Transverse colon (tissue), 4 donors: ENCODE measurements around the gene NBAS. TPM values are rescaled to one million over a fixed set of nuclear protein-coding genes. Genes with fewer than 3 reads are reported as not detected.

Experiments used
- DNase-seq: peaks from one replicate; pipeline ENCODE4 v3.0.0-alpha.2; 2019
- H3K27ac ChIP-seq, 4 donors: fragments of 200-600 bp; sonication (generic); 2 replicates each; pipeline ENCODE4 v1.5.1; 2016 to 2018; ENCODE audit warnings: inconsistent platforms in 4 of 4
- H3K27me3 ChIP-seq: fragments of 200-600 bp; sonication (generic); 2 replicates; pipeline ENCODE4 v1.5.1; 2017; ENCODE audit warnings: inconsistent platforms
- H3K36me3 ChIP-seq, 4 donors: fragments of 200-600 bp; sonication (generic); 2 replicates each; pipeline ENCODE4 v1.5.1; 2017 to 2019; ENCODE audit warnings: inconsistent platforms in 4 of 4
- H3K4me1 ChIP-seq, 4 donors: fragments of 200-600 bp; sonication (generic); 2 replicates each; pipeline ENCODE4 v1.5.1; 2017 to 2020; ENCODE audit warnings: inconsistent platforms in 4 of 4
- H3K4me3 ChIP-seq, 4 donors: fragments of 200-600 bp; sonication (generic); 1 replicate in 1 of 4; 2 replicates in 3 of 4; pipeline versions ENCODE4 v1.5.1 to v1.6.1; 2017 to 2019; ENCODE audit warnings: inconsistent platforms in 4 of 4
- H3K9me3 ChIP-seq, 2 donors: fragments of 200-600 bp; sonication (generic); 2 replicates each; pipeline ENCODE4 v1.5.1; 2017 to 2019; ENCODE audit warnings: inconsistent platforms in 2 of 2
- EP300 ChIP-seq: sonication (generic); formaldehyde crosslinking; IDR thresholded peaks from one replicate; pipeline ENCODE4 v1.6.1; 2017; ENCODE audit warnings: antibody characterized with exemption, low read depth
- POLR2A ChIP-seq: fragments of 450-650 bp; IDR thresholded peaks from one replicate; pipeline ENCODE4 v1.6.1; 2016; ENCODE audit warnings: antibody characterized with exemption, mild to moderate bottlenecking, moderate library complexity
- POLR2AphosphoS5 ChIP-seq, 3 donors: sonication (generic); formaldehyde crosslinking; IDR thresholded peaks; one replicate each; pipeline ENCODE4 v1.6.1; 2016; ENCODE audit warnings: antibody characterized with exemption in 3 of 3
- WGBS, 2 donors: methylation state at CpG; one replicate each; pipeline ENCODE4 v1.1.5; 2018; ENCODE audit warnings: low coverage in 1 of 2; 5-methylcytosine and 5-hydroxymethylcytosine counted together
- in situ Hi-C, 4 donors: fragments of 200-750 bp; cut with MboI; loops; one replicate each; pipeline versions ENCODE4 v1.15.0 to v1.15.1; 2017; ENCODE audit warnings: low sequenced_read_pairs in 3 of 4, low pct_ligation_motif_present in 1 of 4, low pct_unique_long_range_greater_than_20kb in 1 of 4
- intact Hi-C: fragments of 100-400 bp; cut with DNase I; formaldehyde crosslinking; loops from one replicate; pipeline ENCODE4 v1.15.1; 2023; ENCODE audit warnings: low total_unique reads
- total RNA-seq, 4 donors: library from RNA; depleted of rRNA; stranded (reverse); fragments of >200 nt; gene quantifications; one replicate each; pipeline ENCODE4 v1.1.0, GENCODE V29; 2016
- TF ChIP-seq, protein P1 (sequence below), 5 experiments: fragments of 200-600 bp in 3 of 5; fragments of 450-650 bp in 2 of 5; sonication (generic) in 3 of 5; IDR thresholded peaks; 1 replicate in 2 of 5; 2 replicates in 3 of 5; pipeline ENCODE4 v1.5.1; 2016 to 2017; ENCODE audit warnings: antibody characterized with exemption in 5 of 5, inconsistent platforms in 3 of 5, mild to moderate bottlenecking in 2 of 5, moderate library complexity in 1 of 5

NBAS gene
- total RNA-seq, 4 donors from 2014 or later = 30.6 to 43.2 (median 34.5) TPM

DNA sequence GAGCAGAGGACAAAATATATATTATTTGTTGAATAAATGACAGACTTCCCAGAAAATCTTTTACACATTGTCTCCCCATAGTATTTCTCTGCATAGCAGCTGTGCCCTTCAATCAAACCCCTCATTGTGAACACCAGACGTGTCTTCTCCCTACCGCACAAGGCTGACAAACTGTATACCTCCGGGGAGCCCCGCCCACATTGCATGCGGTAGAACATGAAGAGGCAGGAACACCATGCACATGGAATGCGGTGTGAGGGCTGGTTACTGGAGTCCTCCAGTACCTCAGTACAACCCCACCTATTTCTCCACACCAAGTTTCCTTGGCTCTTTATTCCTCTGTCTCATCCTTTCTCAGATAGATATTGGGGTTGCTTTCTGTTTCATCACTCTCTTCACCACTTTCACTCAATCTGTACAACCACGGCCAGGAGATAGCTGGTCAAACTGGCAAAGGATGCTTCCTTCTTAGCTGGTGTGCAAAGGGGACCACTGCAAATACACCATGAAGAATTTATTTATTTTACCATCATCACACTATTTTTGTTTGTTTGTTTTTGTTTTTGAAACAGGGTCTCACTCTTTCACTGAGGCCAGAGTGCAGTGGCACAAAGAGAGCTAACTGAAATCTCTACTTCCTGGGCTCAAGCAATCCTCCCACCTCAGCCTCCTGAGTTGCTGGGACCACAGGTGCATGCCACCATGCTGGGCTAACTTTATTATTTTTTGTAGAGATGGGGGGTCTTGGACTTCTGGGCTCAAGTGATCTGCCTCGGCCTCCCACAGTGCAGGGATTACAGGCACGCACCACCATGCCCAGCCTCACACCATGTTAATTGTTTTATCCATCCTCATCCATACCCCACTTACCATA, 2.3 kb upstream of the NBAS start:
- no peaks in the 10 kb centered on the region for H3K36me3 ChIP-seq
- no peaks in the 10 kb centered on the region for H3K27me3 ChIP-seq
- 89% methylated on average over 6 to 9 of the region's 9 CpGs for WGBS, 2 donors
- intact Hi-C loops (no loop called here), in situ Hi-C loops (no loop called here)
- TF ChIP-seq POLR2A = no peak
- no peaks in the 10 kb centered on the region for H3K9me3 ChIP-seq
- H3K4me3 ChIP-seq = no peak overlapping the region
- no peak for DNase-seq
- H3K4me1 ChIP-seq = peaks cover 4 to 22% (median 15%) of the 10 kb centered on the region in 4 donors
- H3K27ac ChIP-seq = no peak overlapping the region

GRCh38 chr2:15562354-15563031, 1.4 kb upstream of the NBAS start:
- 68% methylated on average over 6 of the region's 6 CpGs for WGBS, 2 donors
- Histone ChIP-seq H3K27me3 (no peaks in the 10 kb centered on the region), H3K9me3 (no peaks in the 10 kb centered on the region), H3K4me1 (peaks cover 4 to 23% (median 17%) of the 10 kb centered on the region in 4 donors), H3K4me3 (peak overlapping the region in 2 of 4 donors; percentile 73 to 78), H3K36me3 (no peaks in the 10 kb centered on the region), H3K27ac (peak overlapping the region; percentile 76 to 82 (median 80))
- no peak for DNase-seq
- TF ChIP-seq POLR2AphosphoS5 (IDR thresholded peaks at IDR 0.05) (no peak), POLR2A (no peak), EP300 (no peak)
- TF ChIP-seq, protein P1, sequence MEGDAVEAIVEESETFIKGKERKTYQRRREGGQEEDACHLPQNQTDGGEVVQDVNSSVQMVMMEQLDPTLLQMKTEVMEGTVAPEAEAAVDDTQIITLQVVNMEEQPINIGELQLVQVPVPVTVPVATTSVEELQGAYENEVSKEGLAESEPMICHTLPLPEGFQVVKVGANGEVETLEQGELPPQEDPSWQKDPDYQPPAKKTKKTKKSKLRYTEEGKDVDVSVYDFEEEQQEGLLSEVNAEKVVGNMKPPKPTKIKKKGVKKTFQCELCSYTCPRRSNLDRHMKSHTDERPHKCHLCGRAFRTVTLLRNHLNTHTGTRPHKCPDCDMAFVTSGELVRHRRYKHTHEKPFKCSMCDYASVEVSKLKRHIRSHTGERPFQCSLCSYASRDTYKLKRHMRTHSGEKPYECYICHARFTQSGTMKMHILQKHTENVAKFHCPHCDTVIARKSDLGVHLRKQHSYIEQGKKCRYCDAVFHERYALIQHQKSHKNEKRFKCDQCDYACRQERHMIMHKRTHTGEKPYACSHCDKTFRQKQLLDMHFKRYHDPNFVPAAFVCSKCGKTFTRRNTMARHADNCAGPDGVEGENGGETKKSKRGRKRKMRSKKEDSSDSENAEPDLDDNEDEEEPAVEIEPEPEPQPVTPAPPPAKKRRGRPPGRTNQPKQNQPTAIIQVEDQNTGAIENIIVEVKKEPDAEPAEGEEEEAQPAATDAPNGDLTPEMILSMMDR (IDR thresholded peaks at IDR 0.05) = no peak
- in situ Hi-C loops (no loop called here), intact Hi-C loops (no loop called here)

GRCh38 chr2:15561574-15562344, 625 bp upstream of the NBAS start:
- TF ChIP-seq EP300 = no peak
- TF ChIP-seq POLR2A = no peak
- TF ChIP-seq POLR2AphosphoS5 (IDR thresholded peaks at IDR 0.05) = no peak
- 1 to 10% methylated on average over 11 to 13 of the region's 13 CpGs for WGBS, 2 donors
- no peaks in the 10 kb centered on the region for H3K36me3 ChIP-seq
- peak; percentile 33 for DNase-seq
- in situ Hi-C loops = no loop called here
- peak overlapping the region; percentile 76 to 82 (median 80) for H3K27ac ChIP-seq
- no peaks in the 10 kb centered on the region for H3K9me3 ChIP-seq
- H3K4me3 ChIP-seq = peak overlapping the region; percentile 69 to 84 (median 76)
- H3K27me3 ChIP-seq = no peaks in the 10 kb centered on the region
- intact Hi-C loops = no loop called here
- H3K4me1 ChIP-seq = peaks cover 4 to 23% (median 17%) of the 10 kb centered on the region in 4 donors

DNA sequence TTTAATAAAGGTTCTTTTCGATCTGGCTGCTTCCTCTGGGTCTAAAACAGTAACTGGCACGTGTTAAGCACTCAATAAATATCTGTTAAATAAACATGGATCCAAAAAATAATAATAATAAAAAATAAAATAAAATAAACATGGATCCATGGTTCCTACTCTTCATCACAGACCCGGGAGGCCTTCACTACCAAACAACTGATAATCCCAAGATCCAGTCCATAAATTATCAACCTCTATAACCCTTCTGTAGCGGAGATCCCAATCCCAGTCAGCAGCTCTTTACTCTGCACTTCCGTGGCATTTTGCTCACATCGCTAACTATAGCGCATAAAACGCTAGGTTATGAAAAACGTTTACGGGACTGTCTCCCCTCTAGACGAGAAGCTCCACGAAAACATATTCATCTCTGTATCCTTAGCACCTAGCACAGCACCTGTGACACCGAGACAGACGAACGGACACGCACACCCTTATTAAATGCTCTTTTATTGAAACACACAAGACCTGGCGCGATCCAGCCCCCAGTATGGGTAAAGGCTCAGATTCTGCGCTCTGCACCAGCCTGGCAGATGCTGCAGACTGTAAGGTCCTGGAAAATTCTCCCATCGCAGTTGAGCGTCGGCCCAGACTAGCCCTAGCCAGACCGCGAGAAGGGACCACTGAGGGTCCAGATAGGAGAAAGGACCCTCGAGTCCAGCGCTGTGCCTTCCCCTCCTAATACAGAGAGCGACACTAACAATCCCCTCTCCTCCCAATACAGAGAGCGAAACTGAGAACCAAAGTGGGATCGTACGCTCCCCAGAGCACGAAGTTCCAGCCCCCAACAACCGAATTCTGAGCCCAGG, 770 bp downstream of the NBAS start:
- Histone ChIP-seq H3K27ac (peak overlapping the region; percentile 76 to 82 (median 80)), H3K27me3 (no peaks in the 10 kb centered on the region), H3K36me3 (no peaks in the 10 kb centered on the region), H3K4me1 (peaks cover 4 to 23% (median 17%) of the 10 kb centered on the region in 4 donors), H3K4me3 (peak overlapping the region; percentile 69 to 84 (median 76)), H3K9me3 (no peaks in the 10 kb centered on the region)
- intact Hi-C loops (loop anchor here (1.0 kb wide), 1 partner anchor 32 kb away; no protein-coding TSS in a partner anchor), in situ Hi-C loops (no loop called here)
- 3 to 4% methylated on average over 5 to 32 of the region's 32 CpGs for whole genome bisulfite sequencing, 2 donors
- TF ChIP-seq, protein P1 (IDR thresholded peaks at IDR 0.05) = no peak
- TF ChIP-seq POLR2A (no peak), POLR2AphosphoS5 (IDR thresholded peaks at IDR 0.05) (no peak), EP300 (no peak)
- no peak for DNase-seq
